Esophagus muscularis mucosa (tissue), 4 donors: Measurements from ENCODE around the gene SETX. TPM values are rescaled to one million over a fixed set of nuclear protein-coding genes. Genes with fewer than 3 reads are reported as not detected.

ENCODE experiments used
- DNase-seq: peaks from one replicate; pipeline ENCODE4 v3.0.0-alpha.2; 2017; ENCODE audit errors: extremely low spot score
- H3K27ac ChIP-seq, 4 donors: fragments of 200-600 bp; sonication (generic); replicated peaks in 1 of 4; 1 replicate in 3 of 4; 2 replicates in 1 of 4; pipeline ENCODE4 v1.5.1; 2016 to 2019; ENCODE audit warnings: mild to moderate bottlenecking in 1 of 4
- H3K27me3 ChIP-seq, 4 donors: fragments of 200-600 bp; sonication (generic); one replicate each; pipeline versions ENCODE4 v1.5.1 to v1.6.0; 2016 to 2019
- H3K36me3 ChIP-seq, 4 donors: fragments of 200-600 bp; sonication (generic); one replicate each; pipeline ENCODE4 v1.5.1; 2016 to 2019
- H3K4me1 ChIP-seq, 4 donors: fragments of 200-600 bp; sonication (generic); one replicate each; pipeline ENCODE4 v1.5.1; 2016 to 2019
- H3K4me3 ChIP-seq, 4 donors: fragments of 200-600 bp; sonication (generic); 1 replicate in 2 of 4; 2 replicates in 2 of 4; pipeline ENCODE4 v1.5.1; 2016 to 2019; ENCODE audit warnings: mild to moderate bottlenecking in 4 of 4, moderate library complexity in 1 of 4
- H3K9me3 ChIP-seq, 4 donors: fragments of 200-600 bp; sonication (generic); 1 replicate in 3 of 4; 2 replicates in 1 of 4; pipeline ENCODE4 v1.5.1; 2016 to 2019
- CTCF ChIP-seq, 3 experiments: fragments of 200-600 bp in 2 of 3; fragments of 450-650 bp in 1 of 3; sonication (generic) in 2 of 3; IDR thresholded peaks; one replicate each; pipeline ENCODE4 v1.5.1; 2017 to 2019; ENCODE audit warnings: antibody characterized with exemption in 3 of 3, mild to moderate bottlenecking in 2 of 3, moderate library complexity in 1 of 3
- EP300 ChIP-seq: sonication (generic); formaldehyde crosslinking; IDR thresholded peaks from one replicate; pipeline ENCODE4 v1.6.1; 2017; ENCODE audit warnings: antibody characterized with exemption
- POLR2A ChIP-seq: fragments of 450-650 bp; IDR thresholded peaks from one replicate; pipeline ENCODE4 v1.6.1; 2017; ENCODE audit warnings: antibody characterized with exemption, moderate library complexity, mild to moderate bottlenecking, low read depth
- POLR2AphosphoS5 ChIP-seq, 2 donors: sonication (generic); formaldehyde crosslinking; IDR thresholded peaks; one replicate each; pipeline ENCODE4 v1.6.1; 2017; ENCODE audit warnings: antibody characterized with exemption in 2 of 2
- WGBS: methylation state at CpG from one replicate; pipeline ENCODE4 v1.1.5; 2018; 5-methylcytosine and 5-hydroxymethylcytosine counted together
- intact Hi-C: fragments of 100-400 bp; cut with DNase I; formaldehyde crosslinking; loops from one replicate; pipeline ENCODE4 v1.15.1; 2023
- total RNA-seq, 4 donors: library from RNA; depleted of rRNA; stranded (reverse); fragments of >200 nt; gene quantifications; one replicate each; pipeline versions ENCODE4 v1.1.0 to v1.2.1, GENCODE V29; 2016

The SETX gene
- total RNA-seq, 4 donors from 2014 or later, result 44.1 to 46.9 (median 45.9) TPM

GRCh38 chr9:132367613-132368313, 13.0 kb upstream of the SETX start:
- Histone ChIP-seq H3K9me3 (no peaks in the 10 kb centered on the region), H3K27ac (no peak overlapping the region), H3K4me3 (no peak overlapping the region), H3K27me3 (no peaks in the 10 kb centered on the region), H3K36me3 (no peaks in the 10 kb centered on the region), H3K4me1 (peaks cover 0 to 3% (median 0%) of the 10 kb centered on the region in 4 donors)
- no peak for DNase-seq
- intact Hi-C loops, result no loop called here
- TF ChIP-seq POLR2AphosphoS5 (IDR thresholded peaks at IDR 0.05) (no peak), POLR2A (no peak), CTCF (IDR thresholded peaks at IDR 0.05) (no peak), EP300 (no peak)
- 78% methylated on average over 13 of the region's 13 CpGs for WGBS

GRCh38 chr9:132366481-132366880, 11.7 kb upstream of the SETX start:
- no peak for DNase-seq
- H3K4me1 ChIP-seq, result no peaks in the 10 kb centered on the region
- H3K9me3 ChIP-seq, result no peaks in the 10 kb centered on the region
- H3K27me3 ChIP-seq, result no peaks in the 10 kb centered on the region
- no peak overlapping the region for H3K4me3 ChIP-seq
- 86% methylated on average over 4 of the region's 4 CpGs for WGBS
- H3K36me3 ChIP-seq, result no peaks in the 10 kb centered on the region
- TF ChIP-seq POLR2A (no peak), POLR2AphosphoS5 (IDR thresholded peaks at IDR 0.05) (no peak), EP300 (no peak), CTCF (IDR thresholded peaks at IDR 0.05) (no peak)
- intact Hi-C loops, result no loop called here
- H3K27ac ChIP-seq, result no peak overlapping the region

GRCh38 chr9:132365986-132366385, 11.2 kb upstream of the SETX start:
- Histone ChIP-seq H3K4me1 (no peaks in the 10 kb centered on the region), H3K36me3 (no peaks in the 10 kb centered on the region), H3K27me3 (no peaks in the 10 kb centered on the region), H3K27ac (no peak overlapping the region), H3K4me3 (no peak overlapping the region), H3K9me3 (no peaks in the 10 kb centered on the region)
- WGBS, result 58% methylated on average over 3 of the region's 3 CpGs
- TF ChIP-seq EP300 (no peak), CTCF (IDR thresholded peaks at IDR 0.05) (no peak), POLR2A (no peak), POLR2AphosphoS5 (IDR thresholded peaks at IDR 0.05) (no peak)
- no peak for DNase-seq
- intact Hi-C loops, result no loop called here

GRCh38 chr9:132364068-132364467, 9.3 kb upstream of the SETX start:
- no peak overlapping the region for H3K4me3 ChIP-seq
- no peak overlapping the region for H3K27ac ChIP-seq
- H3K4me1 ChIP-seq, result no peaks in the 10 kb centered on the region
- H3K27me3 ChIP-seq, result no peaks in the 10 kb centered on the region
- TF ChIP-seq POLR2A, result no peak
- TF ChIP-seq EP300, result no peak
- TF ChIP-seq POLR2AphosphoS5 (IDR thresholded peaks at IDR 0.05), result no peak
- no peak for TF ChIP-seq CTCF (IDR thresholded peaks at IDR 0.05)
- 91% methylated on average over 9 of the region's 9 CpGs for WGBS
- H3K9me3 ChIP-seq, result no peaks in the 10 kb centered on the region
- intact Hi-C loops, result no loop called here
- no peak for DNase-seq
- no peaks in the 10 kb centered on the region for H3K36me3 ChIP-seq

- 85% methylated on average over 7 of the region's 7 CpGs for WGBS
- TF ChIP-seq CTCF (IDR thresholded peaks at IDR 0.05) (no peak), POLR2AphosphoS5 (IDR thresholded peaks at IDR 0.05) (no peak), POLR2A (no peak), EP300 (no peak)
- peaks cover 14 to 16% (median 15%) of the 10 kb centered on the region in 4 donors for H3K4me1 ChIP-seq
Observed at GRCh38 chr9:132357764-132358163, 3.0 kb upstream of the SETX start.

More at GRCh38 chr9:132357764-132358163, 3.0 kb upstream of the SETX start:
- Histone ChIP-seq H3K27me3 (no peaks in the 10 kb centered on the region), H3K27ac (no peak overlapping the region), H3K36me3 (peaks cover 5 to 10% (median 6%) of the 10 kb centered on the region in 4 donors), H3K4me3 (no peak overlapping the region), H3K9me3 (no peaks in the 10 kb centered on the region)
- intact Hi-C loops, result no loop called here
- DNase-seq, result no peak
